HEK293 (cell line): ENCODE results near the gene ACSBG1.

ENCODE experiments used
- CTCF ChIA-PET: fragments of 350-600 bp; formaldehyde crosslinking; extraction: SDS; loops from one replicate; lab custom pipeline; 2021; ENCODE audit warnings: antibody characterized with exemption; lab: Yijun Ruan, JAX
- POLR2A ChIA-PET: fragments of 300-600 bp; formaldehyde crosslinking; extraction: SDS; loops from one replicate; lab custom pipeline; 2020; ENCODE audit warnings: antibody characterized with exemption, inconsistent platforms; lab: Yijun Ruan, JAX
- H3K27ac ChIP-seq: fragments of 200-500 bp; sonication (Bioruptor generic); 2 replicates; pipeline ENCODE4 v1.5.1; 2014; ENCODE audit warnings: low read depth, low read length, control low read depth, inconsistent platforms; ENCODE audit errors: extremely low read depth
- H3K36me3 ChIP-seq, 2 experiments: fragments of 200-500 bp in 1 of 2; sonication (Bioruptor generic) in 1 of 2; 1 replicate in 1 of 2; 2 replicates in 1 of 2; pipeline ENCODE4 v1.5.1; 2014 to 2017; ENCODE audit warnings: inconsistent platforms in 2 of 2, low read length in 2 of 2; ENCODE audit not compliant: control insufficient read depth in 2 of 2, insufficient read depth in 1 of 2
- H3K4me1 ChIP-seq: fragments of 200-500 bp; sonication (Bioruptor generic); 2 replicates; pipeline ENCODE4 v1.5.1; 2014; ENCODE audit warnings: mild to moderate bottlenecking, low read length, inconsistent platforms; ENCODE audit not compliant: control insufficient read depth, insufficient read depth
- H3K4me3 ChIP-seq: 2 replicates; pipeline ENCODE4 v1.5.1; 2011; ENCODE audit warnings: low read depth, mild to moderate bottlenecking, control low read depth, low read length, moderate library complexity
- H3K9me3 ChIP-seq: fragments of 200-500 bp; sonication (Bioruptor generic); 2 replicates; pipeline ENCODE4 v1.5.1; 2014; ENCODE audit warnings: low read depth, low read length, inconsistent platforms; ENCODE audit not compliant: control insufficient read depth, insufficient read depth
- BCL6B ChIP-seq: fragments of 450-650 bp; formaldehyde crosslinking; IDR thresholded peaks from 2 replicates; pipeline ENCODE4 v1.5.1; 2017; ENCODE audit warnings: missing biosample characterization, missing genetic modification characterization
- HIC1 ChIP-seq: fragments of 450-650 bp; formaldehyde crosslinking; IDR thresholded peaks from 2 replicates; pipeline ENCODE4 v1.5.1; 2016; ENCODE audit warnings: missing biosample characterization, missing genetic modification characterization
- PRDM4 ChIP-seq: fragments of 450-650 bp; formaldehyde crosslinking; IDR thresholded peaks from 2 replicates; pipeline ENCODE4 v1.5.1; 2017; ENCODE audit warnings: missing biosample characterization, missing genetic modification characterization
- REPIN1 ChIP-seq: fragments of 450-650 bp; formaldehyde crosslinking; IDR thresholded peaks from 2 replicates; pipeline ENCODE4 v1.5.1; 2017; ENCODE audit warnings: missing biosample characterization, missing genetic modification characterization, low read depth
- ZEB2 ChIP-seq: fragments of 450-650 bp; formaldehyde crosslinking; IDR thresholded peaks from 2 replicates; pipeline ENCODE4 v1.5.1; 2016; ENCODE audit warnings: missing biosample characterization, missing genetic modification characterization
- ZFHX2 ChIP-seq: fragments of 450-650 bp; formaldehyde crosslinking; conservative IDR thresholded peaks from 2 replicates; pipeline ENCODE4 v1.5.1; 2016; ENCODE audit warnings: missing biosample characterization, missing genetic modification characterization
- ZFP3 ChIP-seq: fragments of 450-650 bp; formaldehyde crosslinking; IDR thresholded peaks from 2 replicates; pipeline ENCODE4 v1.5.1; 2016; ENCODE audit warnings: low read depth, missing biosample characterization, missing genetic modification characterization
- ZNF184 ChIP-seq: fragments of 450-650 bp; IDR thresholded peaks from 2 replicates; pipeline ENCODE4 v1.5.1; 2018; ENCODE audit warnings: missing biosample characterization, mild to moderate bottlenecking, missing genetic modification characterization
- ZNF19 ChIP-seq: fragments of 450-650 bp; formaldehyde crosslinking; IDR thresholded peaks from 2 replicates; pipeline ENCODE4; 2016; ENCODE audit warnings: missing biosample characterization, missing genetic modification characterization, low read depth
- ZNF248 ChIP-seq: fragments of 450-650 bp; formaldehyde crosslinking; IDR thresholded peaks from 2 replicates; pipeline ENCODE4 v1.5.1; 2017; ENCODE audit warnings: missing biosample characterization, missing genetic modification characterization
- ZNF350 ChIP-seq: fragments of 450-650 bp; formaldehyde crosslinking; IDR thresholded peaks from 2 replicates; pipeline ENCODE4 v1.5.0; 2017; ENCODE audit warnings: missing biosample characterization, mild to moderate bottlenecking, missing genetic modification characterization
- ZNF362 ChIP-seq: fragments of 450-650 bp; formaldehyde crosslinking; IDR thresholded peaks from 2 replicates; pipeline ENCODE4 v1.5.1; 2016; ENCODE audit warnings: missing biosample characterization, missing genetic modification characterization
- ZNF488 ChIP-seq: fragments of 450-650 bp; formaldehyde crosslinking; IDR thresholded peaks from 2 replicates; pipeline ENCODE4 v1.5.1; 2016; ENCODE audit warnings: missing biosample characterization, missing genetic modification characterization
- ZNF544 ChIP-seq: fragments of 450-650 bp; formaldehyde crosslinking; IDR thresholded peaks from 2 replicates; pipeline ENCODE4 v1.5.0; 2017; ENCODE audit warnings: missing biosample characterization, missing genetic modification characterization
- ZNF571 ChIP-seq: fragments of 450-650 bp; formaldehyde crosslinking; IDR thresholded peaks from 2 replicates; pipeline ENCODE4 v1.5.0; 2017; ENCODE audit warnings: missing biosample characterization, missing genetic modification characterization
- ZNF623 ChIP-seq: fragments of 450-650 bp; formaldehyde crosslinking; IDR thresholded peaks from 2 replicates; pipeline ENCODE4 v1.5.1; 2016; ENCODE audit warnings: missing biosample characterization, missing genetic modification characterization
- ZNF629 ChIP-seq: fragments of 450-650 bp; formaldehyde crosslinking; IDR thresholded peaks from 2 replicates; pipeline ENCODE4 v1.5.1; 2017; ENCODE audit warnings: missing biosample characterization, missing genetic modification characterization
- ZNF677 ChIP-seq: fragments of 450-650 bp; IDR thresholded peaks from 2 replicates; pipeline ENCODE4 v1.5.0; 2018; ENCODE audit warnings: missing biosample characterization, mild to moderate bottlenecking, missing genetic modification characterization, moderate library complexity
- ZNF76 ChIP-seq: fragments of 450-650 bp; formaldehyde crosslinking; IDR thresholded peaks from 2 replicates; pipeline ENCODE4; 2016; ENCODE audit warnings: low read depth, missing biosample characterization, missing genetic modification characterization, borderline replicate concordance
- ZNF777 ChIP-seq: fragments of 450-650 bp; formaldehyde crosslinking; IDR thresholded peaks from 2 replicates; pipeline ENCODE4 v1.5.1; 2017; ENCODE audit warnings: missing biosample characterization, missing genetic modification characterization, borderline replicate concordance
- ZNF791 ChIP-seq: fragments of 450-650 bp; formaldehyde crosslinking; IDR thresholded peaks from 2 replicates; pipeline ENCODE4 v1.5.1; 2016; ENCODE audit warnings: missing biosample characterization, missing genetic modification characterization
- ZNF843 ChIP-seq: fragments of 450-650 bp; formaldehyde crosslinking; IDR thresholded peaks from 2 replicates; pipeline ENCODE4 v1.5.1; 2016; ENCODE audit warnings: missing biosample characterization, missing genetic modification characterization
- ZSCAN16 ChIP-seq: fragments of 450-650 bp; formaldehyde crosslinking; IDR thresholded peaks from 2 replicates; pipeline ENCODE4 v1.5.1; 2016; ENCODE audit warnings: missing biosample characterization, missing genetic modification characterization

The ACSBG1 gene

GRCh38 chr15:78228356-78228996, 5.9 kb downstream of the ACSBG1 start:
- H3K4me1 ChIP-seq, result no peaks in the 10 kb centered on the region
- H3K27ac ChIP-seq, result no peak overlapping the region
- no peaks in the 10 kb centered on the region for H3K36me3 ChIP-seq
- TF ChIP-seq ZNF248 (no peak), HIC1 (tag by site-specific recombination) (no peak), ZNF623 (tag by site-specific recombination) (peak; percentile 95), ZNF488 (tag by site-specific recombination) (no peak), ZNF19 (no peak), ZSCAN16 (no peak), ZNF677 (tag by site-specific recombination) (no peak), REPIN1 (no peak)
- POLR2A ChIA-PET, result no interaction called here
- H3K4me3 ChIP-seq, result no peak overlapping the region
- H3K9me3 ChIP-seq, result no peaks in the 10 kb centered on the region
- CTCF ChIA-PET, result interaction anchor here (0.6 to 2.1 kb wide), 8 partner anchors 13 to 121 kb away, joined by 3 to 11 read pairs (median 4); no protein-coding TSS in a partner anchor

- Histone ChIP-seq H3K36me3 (no peaks in the 10 kb centered on the region), H3K9me3 (no peaks in the 10 kb centered on the region), H3K4me1 (no peaks in the 10 kb centered on the region), H3K4me3 (no peak overlapping the region), H3K27ac (no peak overlapping the region)
- no peak for TF ChIP-seq ZFHX2 (tag by site-specific recombination)
- no peak for TF ChIP-seq ZNF629 (tag by site-specific recombination)
- ChIA-PET POLR2A (no interaction called here), CTCF (interaction anchor here (1.2 kb wide), 1 partner anchor 15 kb away, joined by 5 read pairs; no protein-coding TSS in a partner anchor)
Measured at GRCh38 chr15:78225783-78226541, 8.4 kb downstream of the ACSBG1 start.

GRCh38 chr15:78224023-78224411, 10.3 kb downstream of the ACSBG1 start:
- Histone ChIP-seq H3K36me3 (no peaks in the 10 kb centered on the region), H3K27ac (no peak overlapping the region), H3K9me3 (no peaks in the 10 kb centered on the region), H3K4me3 (no peak overlapping the region), H3K4me1 (no peaks in the 10 kb centered on the region)
- POLR2A ChIA-PET, result interaction anchor here (1.2 kb wide), 1 partner anchor 11 kb away, joined by 3 read pairs; no protein-coding TSS in a partner anchor
- CTCF ChIA-PET, result interaction anchor here (0.7 to 2.2 kb wide), 3 partner anchors 16 to 28 kb away, joined by 3 to 17 read pairs (median 5); no protein-coding TSS in a partner anchor
- TF ChIP-seq ZNF362 (tag by site-specific recombination), result no peak
- TF ChIP-seq ZNF777 (tag by site-specific recombination), result no peak
- no peak for TF ChIP-seq PRDM4 (tag by site-specific recombination)
- TF ChIP-seq ZNF350 (tag by site-specific recombination), result no peak
- TF ChIP-seq ZSCAN16, result no peak
- TF ChIP-seq ZNF544 (tag by site-specific recombination), result no peak
- TF ChIP-seq BCL6B (tag by site-specific recombination), result no peak
- no peak for TF ChIP-seq ZEB2 (tag by site-specific recombination)
- TF ChIP-seq ZFP3, result no peak
- TF ChIP-seq ZNF571 (tag by site-specific recombination), result no peak
- TF ChIP-seq ZNF184, result no peak
- no peak for TF ChIP-seq ZNF791
- TF ChIP-seq ZNF76 (tag by site-specific recombination), result no peak
- no peak for TF ChIP-seq ZNF843 (tag by site-specific recombination)
